OCI-LY3 (cell line): ENCODE data around the gene CDH24.

Source experiments
- H2AFZ ChIP-seq: fragments of 200-600, 300-600 bp; shearing (Covaris generic); 2 replicates; pipeline ENCODE4 v1.6.0; 2014; ENCODE audit warnings: antibody characterized with exemption, low read depth, low read length
- H3K27ac ChIP-seq: fragments of 200-600, 300-600 bp; sonication (generic); 2 replicates; pipeline ENCODE4 v1.5.1; 2014; ENCODE audit warnings: mild to moderate bottlenecking, low read length, moderate library complexity, mixed read lengths
- H3K27me3 ChIP-seq: fragments of 200-600, 300-600 bp; sonication (generic); 2 replicates; pipeline ENCODE4 v1.6.1; 2014; ENCODE audit warnings: low read depth, low read length, mixed read lengths
- H3K36me3 ChIP-seq: fragments of 200-600, 300-600 bp; sonication (generic); replicated peaks from 2 replicates; pipeline ENCODE3; 2014; ENCODE audit warnings: low read depth, low read length, mixed read lengths
- H3K4me1 ChIP-seq: fragments of 300-600, 200-600 bp; sonication (generic); 2 replicates; pipeline ENCODE4 v1.6.1; 2014; ENCODE audit warnings: low read length, mixed read lengths
- H3K4me2 ChIP-seq: fragments of 200-600, 300-600 bp; sonication (generic); 2 replicates; pipeline ENCODE4 v1.6.1; 2014; ENCODE audit warnings: low read length, mixed read lengths
- H3K4me3 ChIP-seq: fragments of 300-600, 200-600 bp; sonication (generic); 2 replicates; pipeline ENCODE4 v1.5.1; 2014; ENCODE audit warnings: antibody characterized with exemption, mild to moderate bottlenecking, low read length, moderate library complexity
- H3K79me2 ChIP-seq: fragments of 300-600, 200-600 bp; shearing (Covaris generic); 2 replicates; pipeline ENCODE4 v1.6.1; 2014; ENCODE audit warnings: mild to moderate bottlenecking, low read length, mixed read lengths
- H3K9ac ChIP-seq: fragments of 300-600, 200-600 bp; shearing (Covaris generic); 2 replicates; pipeline ENCODE4 v1.6.0; 2014; ENCODE audit warnings: mild to moderate bottlenecking, low read length, moderate library complexity
- H3K9me3 ChIP-seq: fragments of 200-600, 300-600 bp; shearing (Covaris generic); 2 replicates; pipeline ENCODE4 v1.6.1; 2014; ENCODE audit warnings: low read length, mixed read lengths; ENCODE audit not compliant: insufficient read depth
- H4K20me1 ChIP-seq: fragments of 200-600, 300-600 bp; sonication (generic); 2 replicates; pipeline ENCODE4 v1.6.1; 2016; ENCODE audit warnings: low read length, mixed read lengths; ENCODE audit not compliant: insufficient read depth
- CTCF ChIP-seq: fragments of 200-600, 300-600 bp; sonication (generic); IDR thresholded peaks from 2 replicates; pipeline ENCODE4 v1.5.1; 2014; ENCODE audit warnings: antibody characterized with exemption, low read length, low read depth
- EZH2phosphoT487 ChIP-seq: fragments of 200-600 bp; shearing (Covaris generic); IDR thresholded peaks from 2 replicates; pipeline ENCODE4 v1.6.1; 2018; ENCODE audit warnings: antibody characterized with exemption, mixed run types, low read depth

The CDH24 gene

DNA sequence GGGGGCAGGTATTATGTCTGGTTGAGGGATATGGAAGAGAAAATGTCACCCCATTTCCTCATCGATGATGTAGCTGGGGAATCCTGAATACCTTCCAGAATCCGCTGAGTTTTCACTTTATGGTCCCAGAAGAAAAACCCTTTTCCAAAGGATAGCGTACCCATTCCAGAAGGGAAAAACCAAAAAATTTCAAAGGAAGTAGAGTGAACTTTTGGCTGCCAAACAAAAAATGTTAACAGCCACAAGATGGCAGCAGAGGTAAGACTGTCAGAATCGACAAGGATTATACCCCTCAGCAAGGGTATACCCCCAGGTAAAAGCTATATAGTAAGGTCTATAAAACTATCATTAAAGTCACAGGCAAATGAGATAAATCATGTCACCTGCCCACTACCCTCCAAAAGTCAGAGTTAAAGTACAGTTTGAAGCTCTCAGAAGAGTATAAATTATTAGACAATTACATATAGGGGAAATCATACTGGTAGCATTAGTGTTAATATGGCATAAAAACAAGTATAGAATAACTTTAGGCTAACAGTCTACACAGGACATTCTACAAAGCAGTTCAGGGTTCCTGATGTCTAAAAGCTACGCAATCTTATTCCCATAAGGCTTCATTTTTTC is 19.6 kb upstream of the CDH24 start:
- Histone ChIP-seq H3K9ac (no peak overlapping the region), H3K27ac (no peak overlapping the region), H3K4me3 (no peak overlapping the region), H3K9me3 (no peaks in the 10 kb centered on the region), H3K27me3 (no peaks in the 10 kb centered on the region), H3K36me3 (peaks cover 75% of the 10 kb centered on the region), H3K79me2 (peaks cover under 1% of the 10 kb centered on the region; the same call in 1 of the 2 replicates), H3K4me1 (peaks cover 14% of the 10 kb centered on the region), H4K20me1 (no peaks in the 10 kb centered on the region), H2AFZ (no peak overlapping the region), H3K4me2 (no peak overlapping the region)
- no peak for TF ChIP-seq EZH2phosphoT487
- TF ChIP-seq CTCF, result peak; percentile 72

DNA sequence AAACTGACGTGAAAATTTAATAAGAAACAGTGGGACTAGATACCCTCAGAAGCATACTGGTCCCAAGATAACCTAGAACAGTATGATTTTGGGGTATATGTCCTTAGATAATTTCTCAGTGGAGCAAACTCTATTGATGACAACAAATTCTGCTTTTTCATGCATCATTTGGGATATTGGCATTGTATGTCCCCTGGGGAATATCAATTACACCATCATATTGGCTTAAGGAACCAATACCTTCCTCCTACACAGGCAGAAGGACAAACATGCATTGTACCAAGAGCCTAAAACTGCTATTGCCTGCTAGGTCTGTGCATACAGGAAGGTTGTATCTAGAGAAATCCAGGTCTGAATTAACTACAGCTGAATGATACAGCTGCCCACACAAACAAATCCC is 17.6 kb upstream of the CDH24 start:
- Histone ChIP-seq H3K79me2 (peaks cover 20% of the 10 kb centered on the region), H3K9ac (no peak overlapping the region), H3K4me1 (peaks cover 24% of the 10 kb centered on the region), H3K36me3 (peaks cover 56% of the 10 kb centered on the region), H3K27ac (no peak overlapping the region), H3K4me3 (no peak overlapping the region), H4K20me1 (no peaks in the 10 kb centered on the region), H3K27me3 (no peaks in the 10 kb centered on the region), H3K9me3 (no peaks in the 10 kb centered on the region), H3K4me2 (no peak overlapping the region), H2AFZ (no peak overlapping the region)
- TF ChIP-seq EZH2phosphoT487, result no peak
- no peak for TF ChIP-seq CTCF

DNA sequence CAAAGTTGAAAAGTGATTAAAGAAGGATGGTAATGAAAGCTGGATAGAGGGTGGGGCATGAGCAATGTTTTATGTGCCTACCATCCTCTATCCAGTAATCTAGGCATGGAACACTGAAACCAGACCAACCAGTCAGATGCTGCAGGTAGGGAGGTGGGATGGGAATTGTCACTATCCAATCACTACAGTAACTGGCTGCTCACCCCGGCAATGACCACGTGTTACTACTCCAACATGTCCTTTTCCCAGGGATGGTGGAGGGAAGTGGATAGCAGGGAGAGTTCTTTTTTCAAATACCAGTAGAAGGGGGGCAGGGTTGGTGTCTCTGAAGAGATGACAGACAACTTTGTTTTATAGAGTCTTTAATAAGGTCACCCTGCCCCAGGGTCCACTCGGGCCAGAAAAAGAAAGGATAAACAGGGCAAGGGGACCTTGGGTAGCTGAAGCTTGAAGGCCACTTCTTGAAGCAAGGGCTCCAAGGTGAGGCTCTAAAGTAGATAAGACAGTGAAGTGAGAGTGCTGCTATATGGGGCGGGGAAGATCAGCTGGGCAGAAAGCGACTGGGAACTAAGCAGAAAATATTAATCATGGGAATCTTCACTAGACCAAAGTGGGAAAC is 14.7 kb upstream of the CDH24 start:
- peaks cover 36% of the 10 kb centered on the region for H3K4me1 ChIP-seq
- peaks cover 46% of the 10 kb centered on the region for H3K79me2 ChIP-seq
- H3K4me3 ChIP-seq, result peak overlapping the region; percentile 79
- TF ChIP-seq EZH2phosphoT487 (no peak), CTCF (no peak)
- H3K27ac ChIP-seq, result no peak overlapping the region
- peak overlapping the region; percentile 97 for H3K4me2 ChIP-seq
- no peaks in the 10 kb centered on the region for H3K27me3 ChIP-seq
- peaks cover 4% of the 10 kb centered on the region; the same call in 1 of the 2 replicates for H4K20me1 ChIP-seq
- H3K36me3 ChIP-seq, result peaks cover 42% of the 10 kb centered on the region
- H3K9me3 ChIP-seq, result no peaks in the 10 kb centered on the region
- H2AFZ ChIP-seq, result no peak overlapping the region
- peak overlapping the region; percentile 75; the same call in 1 of the 2 replicates for H3K9ac ChIP-seq

- H3K79me2 ChIP-seq, result peaks cover 52% of the 10 kb centered on the region
- H3K9me3 ChIP-seq, result no peaks in the 10 kb centered on the region
- no peak overlapping the region for H2AFZ ChIP-seq
- no peaks in the 10 kb centered on the region for H3K27me3 ChIP-seq
- H3K4me2 ChIP-seq, result peak overlapping the region; percentile 97
- peaks cover 41% of the 10 kb centered on the region for H3K36me3 ChIP-seq
- H3K27ac ChIP-seq, result peak overlapping the region; percentile 20
- peaks cover 8% of the 10 kb centered on the region; the same call in 1 of the 2 replicates for H4K20me1 ChIP-seq
- H3K4me3 ChIP-seq, result peak overlapping the region; percentile 79
- H3K4me1 ChIP-seq, result peaks cover 36% of the 10 kb centered on the region
- peak overlapping the region; percentile 75 for H3K9ac ChIP-seq
- TF ChIP-seq CTCF, result no peak
- no peak for TF ChIP-seq EZH2phosphoT487
Observed at GRCh38 chr14:23071244-23071920, 14.1 kb upstream of the CDH24 start.
